Activated CD8-positive, alpha-beta memory T cell treated with anti-CD3 and anti-CD28 coated beads, Interleukin-2, amount 50 U/mL, for 4 hours (primary cell): ENCODE results near the gene PLEKHA3.
"Not testable (repeated sequence)": the region's sequence is repeated elsewhere in the genome, so short reads cannot be mapped to it uniquely, and the experiment has no call there.

Source experiments
- DNase-seq: peaks from one replicate; pipeline ENCODE4 v3.0.0-alpha.2; 2020

The PLEKHA3 gene

DNA sequence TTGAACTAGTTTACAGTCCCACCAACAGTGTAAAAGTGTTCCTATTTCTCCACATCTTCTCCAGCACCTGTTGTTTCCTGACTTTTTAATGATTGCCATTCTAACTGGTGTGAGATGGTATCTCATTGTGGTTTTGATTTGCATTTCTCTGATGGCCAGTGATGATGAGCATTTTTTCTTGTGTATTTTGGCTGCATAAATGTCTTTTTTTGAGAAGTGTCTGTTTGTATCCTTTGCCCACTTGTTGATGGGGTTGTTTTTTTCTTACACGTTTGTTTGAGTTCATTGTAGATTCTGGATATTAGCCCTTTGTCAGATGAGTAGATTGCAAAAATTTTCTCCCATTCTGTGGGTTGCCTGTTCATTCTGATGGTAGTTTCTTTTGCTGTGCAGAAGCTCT is 45.2 kb downstream of the PLEKHA3 start:
- not testable (repeated sequence) for DNase-seq

DNA sequence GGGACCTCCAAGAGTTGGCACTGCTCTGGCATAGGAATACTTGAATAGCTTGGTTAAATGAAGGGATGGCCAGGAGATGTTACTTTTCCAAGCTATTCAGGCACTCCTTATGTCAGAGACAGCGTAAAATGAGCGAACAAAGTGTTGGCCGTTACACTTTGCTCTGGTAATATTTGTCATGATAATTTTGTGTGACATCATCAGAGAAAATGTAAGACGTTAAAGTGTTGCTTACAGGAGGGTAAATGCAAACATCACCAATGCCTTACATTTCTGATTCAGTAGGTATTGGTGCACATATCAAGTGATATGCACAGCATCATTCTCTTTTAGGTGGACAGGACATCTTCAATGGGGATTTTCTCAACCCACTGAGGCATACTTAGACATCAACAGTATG is 46.0 kb downstream of the PLEKHA3 start:
- no peak for DNase-seq

GRCh38 chr2:178527592-178527991 is 47.3 kb downstream of the PLEKHA3 start:
- DNase-seq, result no peak

DNA sequence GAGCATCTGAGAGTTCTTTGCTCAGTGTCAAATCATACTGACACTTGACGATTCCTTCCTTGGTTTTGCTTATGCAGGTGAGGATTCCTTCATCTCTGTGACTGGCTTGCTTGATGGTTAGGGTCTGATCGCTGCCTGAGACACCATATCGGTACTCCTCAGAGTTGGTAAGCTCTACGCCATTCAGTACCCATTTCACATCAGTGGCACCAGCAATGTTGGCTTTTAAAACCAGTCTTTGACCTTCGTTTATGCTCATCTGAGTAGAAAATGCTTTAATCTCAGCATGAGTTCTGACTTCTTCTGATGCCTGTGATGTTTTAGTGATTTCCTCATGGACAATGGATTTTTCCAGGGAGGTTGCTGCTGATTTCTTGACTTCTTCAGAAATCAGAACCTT is 48.4 kb downstream of the PLEKHA3 start:
- no peak for DNase-seq

GRCh38 chr2:178529194-178529593 is 48.9 kb downstream of the PLEKHA3 start:
- DNase-seq, result no peak

GRCh38 chr2:178530131-178530530 is 49.9 kb downstream of the PLEKHA3 start:
- no peak for DNase-seq

GRCh38 chr2:178530625-178531142 is 50.4 kb downstream of the PLEKHA3 start:
- DNase-seq, result no peak

GRCh38 chr2:178531168-178531567 is 50.9 kb downstream of the PLEKHA3 start:
- no peak for DNase-seq

DNA sequence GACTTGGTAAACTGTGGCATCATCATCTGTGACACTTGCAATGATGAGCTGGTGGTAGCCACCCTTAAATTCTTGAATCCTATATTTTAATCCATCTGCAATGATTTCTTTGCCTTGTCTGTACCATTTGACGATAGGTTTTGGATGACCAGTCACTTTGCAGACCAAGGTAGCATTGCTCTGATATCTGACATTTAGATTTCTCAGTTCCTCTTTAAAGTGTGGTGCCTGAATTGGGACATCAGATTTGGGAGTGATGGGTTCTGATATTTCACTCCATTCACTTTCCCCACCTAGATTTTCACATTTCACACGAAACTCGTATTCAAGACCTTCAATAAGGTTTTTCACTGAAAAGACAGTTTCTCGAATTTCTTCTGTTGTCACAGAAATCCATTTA is 55.8 kb downstream of the PLEKHA3 start:
- DNase-seq, result no peak

- DNase-seq, result no peak
These were observed 61.9 kb downstream of the PLEKHA3 start for GRCh38 chr2:178542161-178542560.

GRCh38 chr2:178542569-178542968 is 62.3 kb downstream of the PLEKHA3 start:
- DNase-seq, result no peak

GRCh38 chr2:178550352-178550751 is 70.1 kb downstream of the PLEKHA3 start:
- DNase-seq, result no peak

DNA sequence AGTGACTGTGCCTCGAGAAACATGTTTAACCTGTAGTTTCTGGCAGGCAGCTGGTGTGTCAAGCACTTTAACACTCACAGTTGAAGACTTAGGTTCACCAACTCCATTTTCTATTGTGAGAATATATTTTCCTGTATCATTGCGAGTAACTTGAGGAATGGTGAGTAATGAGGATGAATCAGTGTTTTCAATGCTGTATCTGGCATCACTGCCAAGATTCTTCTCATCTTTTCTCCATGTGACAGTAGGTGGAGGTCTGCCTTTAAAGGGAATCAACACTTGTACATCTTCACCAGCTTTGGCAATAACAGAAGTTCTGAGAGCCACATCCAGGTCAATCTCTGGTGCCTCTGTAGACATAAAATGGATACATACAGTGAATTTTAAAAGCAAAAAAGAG is 72.8 kb downstream of the PLEKHA3 start:
- DNase-seq, result no peak
